Measurements from ENCODE around the gene LMBRD2.

LMBRD2 gene

DNA sequence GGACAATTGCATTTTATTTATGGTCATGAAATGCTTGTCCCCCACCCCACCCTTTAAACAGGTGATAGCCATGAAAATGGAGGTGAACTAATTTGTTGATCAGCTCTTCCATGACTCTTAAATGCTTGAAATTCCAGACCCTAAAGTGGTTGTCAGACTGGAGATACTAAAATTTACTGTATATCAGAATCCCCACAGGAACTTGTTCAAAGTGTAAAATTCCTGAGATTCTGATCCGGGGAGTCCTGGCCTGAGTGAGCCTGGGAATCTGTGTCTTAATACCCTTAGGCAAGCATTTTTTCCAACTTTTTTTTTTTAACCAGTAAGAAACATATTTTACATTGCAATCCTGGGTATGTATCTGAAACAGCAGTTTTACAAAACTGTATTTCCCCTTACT, 4.9 kb upstream of the LMBRD2 start:
- Histone ChIP-seq H3K4me3 (ENCODE audit: low read depth, low read length) (no peak overlapping the region), H3K9me3 (ENCODE audit: severe bottlenecking) (no peaks in the 10 kb centered on the region), H3K36me3 (peaks cover 92% of the 10 kb centered on the region), H3K27ac (peak overlapping the region; percentile 65), H3K27me3 (ENCODE audit: insufficient read depth, low read depth, severe bottlenecking) (no peaks in the 10 kb centered on the region)
- no peak for DNase-seq
- TF ChIP-seq, protein P1, sequence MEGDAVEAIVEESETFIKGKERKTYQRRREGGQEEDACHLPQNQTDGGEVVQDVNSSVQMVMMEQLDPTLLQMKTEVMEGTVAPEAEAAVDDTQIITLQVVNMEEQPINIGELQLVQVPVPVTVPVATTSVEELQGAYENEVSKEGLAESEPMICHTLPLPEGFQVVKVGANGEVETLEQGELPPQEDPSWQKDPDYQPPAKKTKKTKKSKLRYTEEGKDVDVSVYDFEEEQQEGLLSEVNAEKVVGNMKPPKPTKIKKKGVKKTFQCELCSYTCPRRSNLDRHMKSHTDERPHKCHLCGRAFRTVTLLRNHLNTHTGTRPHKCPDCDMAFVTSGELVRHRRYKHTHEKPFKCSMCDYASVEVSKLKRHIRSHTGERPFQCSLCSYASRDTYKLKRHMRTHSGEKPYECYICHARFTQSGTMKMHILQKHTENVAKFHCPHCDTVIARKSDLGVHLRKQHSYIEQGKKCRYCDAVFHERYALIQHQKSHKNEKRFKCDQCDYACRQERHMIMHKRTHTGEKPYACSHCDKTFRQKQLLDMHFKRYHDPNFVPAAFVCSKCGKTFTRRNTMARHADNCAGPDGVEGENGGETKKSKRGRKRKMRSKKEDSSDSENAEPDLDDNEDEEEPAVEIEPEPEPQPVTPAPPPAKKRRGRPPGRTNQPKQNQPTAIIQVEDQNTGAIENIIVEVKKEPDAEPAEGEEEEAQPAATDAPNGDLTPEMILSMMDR (IDR thresholded peaks at IDR 0.05; ENCODE audit: low read depth, low read length): no peak

DNA sequence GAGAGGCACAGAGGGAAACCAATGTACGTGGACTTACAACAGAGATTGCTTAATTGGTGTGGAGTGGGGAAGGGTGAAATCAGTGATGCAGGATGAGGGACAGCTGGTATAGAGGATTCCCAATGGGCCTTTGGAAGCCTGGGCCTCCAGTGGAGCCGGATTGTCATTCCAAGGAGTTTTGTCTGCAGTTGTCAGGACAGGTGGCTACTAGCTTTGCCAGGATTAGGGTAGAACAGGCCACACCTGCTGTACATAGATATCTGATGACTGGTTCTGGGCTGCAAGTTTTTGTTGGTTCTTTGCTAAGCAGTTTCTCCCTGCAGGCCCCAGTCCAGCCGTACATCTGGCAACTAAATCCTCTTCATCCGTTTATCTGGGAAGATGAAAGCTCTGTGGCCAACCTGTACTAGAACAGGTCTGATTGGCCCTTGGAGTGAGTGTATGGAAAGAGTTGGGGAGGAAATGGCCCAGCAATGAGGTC, 4.5 kb upstream of the LMBRD2 start:
- Histone ChIP-seq H3K9me3 (ENCODE audit: severe bottlenecking) (no peaks in the 10 kb centered on the region), H3K4me3 (ENCODE audit: low read depth, low read length) (no peak overlapping the region), H3K27ac (peak overlapping the region; percentile 76), H3K27me3 (ENCODE audit: insufficient read depth, low read depth, severe bottlenecking) (no peaks in the 10 kb centered on the region), H3K36me3 (peaks cover 90% of the 10 kb centered on the region)
- peak; percentile 89 for DNase-seq
- TF ChIP-seq, protein P1 (IDR thresholded peaks at IDR 0.05; ENCODE audit: low read depth, low read length): no peak

DNA sequence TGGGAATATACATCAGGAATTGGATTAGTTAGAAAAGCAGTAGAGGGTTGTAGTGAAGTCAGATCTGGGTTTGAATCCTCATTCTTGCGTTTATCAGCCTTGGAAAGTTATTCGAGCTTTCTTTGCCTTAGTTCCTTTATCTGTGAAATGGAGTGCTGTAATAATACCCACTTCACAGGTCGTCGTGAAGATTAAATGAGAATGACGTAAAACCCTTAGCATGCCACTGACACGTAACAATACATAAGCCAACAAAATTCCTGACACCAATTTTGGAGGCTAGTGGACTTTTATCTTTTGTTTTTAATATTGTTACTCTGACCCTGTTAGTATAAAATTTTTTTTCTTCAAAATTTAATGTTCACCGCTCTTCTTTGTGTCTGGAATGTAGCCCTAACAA, 3.6 kb upstream of the LMBRD2 start:
- H3K9me3 ChIP-seq (ENCODE audit: severe bottlenecking): no peaks in the 10 kb centered on the region
- peak overlapping the region; percentile 76 for H3K27ac ChIP-seq
- no peaks in the 10 kb centered on the region for H3K27me3 ChIP-seq (ENCODE audit: insufficient read depth, low read depth, severe bottlenecking)
- no peak overlapping the region for H3K4me3 ChIP-seq (ENCODE audit: low read depth, low read length)
- peaks cover 82% of the 10 kb centered on the region for H3K36me3 ChIP-seq
- no peak for DNase-seq
- TF ChIP-seq, protein P1 (IDR thresholded peaks at IDR 0.05; ENCODE audit: low read depth, low read length): no peak

DNA sequence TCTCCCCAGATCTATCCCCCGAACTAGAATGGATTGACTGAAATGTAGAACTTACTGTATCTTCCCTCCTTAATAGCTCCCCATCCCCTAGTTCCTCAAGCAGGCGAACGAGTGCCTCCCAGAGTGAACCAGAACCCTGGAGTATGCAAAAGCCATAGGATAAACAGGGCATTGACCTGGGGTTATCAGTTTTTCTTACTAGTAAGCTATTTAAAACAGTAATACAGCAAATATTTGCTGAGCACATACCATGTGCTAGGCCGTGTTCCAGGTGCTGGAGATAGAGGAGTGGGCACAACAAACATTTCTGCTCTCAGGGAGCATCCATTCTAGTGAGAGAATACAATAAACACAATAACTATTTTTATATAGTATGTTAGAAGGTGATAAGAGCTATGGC, 2.0 kb upstream of the LMBRD2 start:
- Histone ChIP-seq H3K27ac (peak overlapping the region; percentile 96; the same call in 1 of the 2 replicates), H3K4me3 (ENCODE audit: low read depth, low read length) (no peak overlapping the region; the same call in 1 of the 2 replicates)
- TF ChIP-seq, protein P1 (IDR thresholded peaks at IDR 0.05; ENCODE audit: low read depth, low read length): no peak

DNA sequence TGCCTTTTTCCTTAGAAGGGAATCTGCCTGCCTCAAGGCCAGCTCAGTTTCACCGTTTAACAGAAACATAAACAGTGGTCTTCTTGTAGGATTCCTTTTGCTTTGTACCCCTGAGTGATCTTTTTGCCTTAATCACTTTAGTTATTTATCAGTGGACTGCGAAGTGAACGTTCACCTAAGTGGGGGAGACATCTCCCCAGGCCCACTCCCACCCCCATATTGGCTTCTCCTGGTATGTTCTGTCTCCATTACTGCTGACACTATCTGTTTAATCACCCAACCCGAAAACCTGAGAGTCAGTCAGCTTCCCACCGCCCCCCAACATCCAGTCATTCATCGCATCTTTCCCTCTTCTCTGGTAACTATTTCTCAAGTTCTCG, 1.6 kb upstream of the LMBRD2 start:
- Histone ChIP-seq H3K9me3 (ENCODE audit: severe bottlenecking) (no peaks in the 10 kb centered on the region), H3K27me3 (ENCODE audit: insufficient read depth, low read depth, severe bottlenecking) (no peaks in the 10 kb centered on the region), H3K36me3 (peaks cover 61% of the 10 kb centered on the region), H3K27ac (peak overlapping the region; percentile 96), H3K4me3 (ENCODE audit: low read depth, low read length) (peak overlapping the region; percentile 100)
- TF ChIP-seq, protein P1 (IDR thresholded peaks at IDR 0.05; ENCODE audit: low read depth, low read length): no peak
- DNase-seq: no peak

More for the DNA sequence above, 2.0 kb upstream of the LMBRD2 start:
- Histone ChIP-seq H3K9me3 (ENCODE audit: severe bottlenecking) (no peaks in the 10 kb centered on the region), H3K27me3 (ENCODE audit: insufficient read depth, low read depth, severe bottlenecking) (no peaks in the 10 kb centered on the region), H3K36me3 (peaks cover 66% of the 10 kb centered on the region)
- no peak for DNase-seq

Data from WERI-Rb-1 (cell line).